ENCODE results near the gene RTBDN. TPM values are rescaled to one million over a fixed set of nuclear protein-coding genes. Genes with fewer than 3 reads are reported as not detected.

RTBDN gene
- total RNA-seq, 1 experiment from 2014 or later, result 5.6 TPM

GRCh38 chr19:12784871-12785430 lies 49.4 kb downstream of the RTBDN start:
- Histone ChIP-seq H2BK15ac (ENCODE audit: low read depth, low read length) (no peak overlapping the region), H3K23me2 (ENCODE audit: insufficient read length, low read depth, low read length, poor library complexity, severe bottlenecking) (peaks cover 14% of the 10 kb centered on the region), H3K23ac (ENCODE audit: insufficient read length, low read depth, low read length) (no peak overlapping the region), H3K56ac (ENCODE audit: insufficient read length, low read depth, low read length) (no peak overlapping the region), H3K14ac (ENCODE audit: insufficient read depth, low read length) (no peak overlapping the region), H4K20me1 (ENCODE audit: control insufficient read depth, insufficient read depth, insufficient read length) (no peaks in the 10 kb centered on the region), H2BK120ac (ENCODE audit: low read depth, low read length, poor library complexity, severe bottlenecking) (no peak overlapping the region), H4K8ac (replicated peaks; ENCODE audit: insufficient read length, low read depth, low read length) (no peak overlapping the region), H3K4me2 (ENCODE audit: insufficient read depth, insufficient read length, low read length) (no peak overlapping the region), H2BK12ac (ENCODE audit: insufficient read length, low read depth, low read length) (no peak overlapping the region), H3T11ph (ENCODE audit: low read length) (no peak overlapping the region), H2AK5ac (ENCODE audit: insufficient read length, low read length) (no peak overlapping the region), H4K5ac (ENCODE audit: insufficient read length, low read depth, low read length) (no peak overlapping the region), H3K79me2 (ENCODE audit: insufficient read depth, low read length) (no peaks in the 10 kb centered on the region), H3K18ac (ENCODE audit: insufficient read length, low read depth, low read length) (no peak overlapping the region), H4K91ac (ENCODE audit: insufficient read length, low read depth, low read length) (no peak overlapping the region), H2BK20ac (ENCODE audit: low read depth, low read length, poor library complexity, severe bottlenecking) (no peak overlapping the region), H3K4ac (ENCODE audit: low read depth, low read length) (no peak overlapping the region), H3K27me3 (ENCODE audit: insufficient read depth, low read length) (no peaks in the 10 kb centered on the region), H3K79me1 (ENCODE audit: insufficient read depth, low read depth, low read length, poor library complexity, severe bottlenecking) (no peaks in the 10 kb centered on the region), H3K4me1 (ENCODE audit: insufficient read depth, low read length) (peaks cover 6% of the 10 kb centered on the region), H3K27ac (ENCODE audit: insufficient read length, low read depth, low read length) (no peak overlapping the region), H3K9ac (ENCODE audit: extremely low read depth, insufficient read length, low read length) (no peak overlapping the region), H2BK5ac (ENCODE audit: insufficient read length, low read length) (no peak overlapping the region), H3K9me3 (ENCODE audit: control insufficient read depth, low read depth, low read length) (no peaks in the 10 kb centered on the region), H2AFZ (ENCODE audit: low read length) (no peak overlapping the region)
- WGBS (ENCODE audit: extremely low coverage, insufficient read length, low lambda C conversion rate), result no CpG with 5 or more reads among the region's 5 CpGs
- H3K36me3 Mint-ChIP-seq (ENCODE audit: insufficient read depth in 1 of 3, low read depth in 3 of 3), result no peaks in the 10 kb centered on the region
- H3K27me3 Mint-ChIP-seq (ENCODE audit: low read depth), result no peaks in the 10 kb centered on the region; the same call in 1 of the 2 replicates
- DNase-seq, result no peak
- no peak overlapping the region for H3K4me3 Mint-ChIP-seq
- no peak overlapping the region for H3K27ac Mint-ChIP-seq
- no peaks in the 10 kb centered on the region for H3K9me3 Mint-ChIP-seq
- H3K4me1 Mint-ChIP-seq, result peaks cover 20 to 23% of the 10 kb centered on the region in 2 experiments
- no peak for TF ChIP-seq CTCF (conservative IDR thresholded peaks at IDR 0.05)

Measured in H9 (cell line).